Fibroblast of mammary gland (primary cell): ENCODE measurements around the gene PRR15.

Source experiments
- DNase-seq: peaks from one replicate; pipeline ENCODE4 v3.0.0-alpha.2; 2010; ENCODE audit warnings: low read depth
- H3K4me3 ChIP-seq: 2 replicates; pipeline ENCODE4 v1.5.1; 2011; ENCODE audit warnings: low read depth, mild to moderate bottlenecking, low read length, moderate library complexity; ENCODE audit not compliant: control insufficient read depth
- TF ChIP-seq, protein P1 (sequence below): conservative IDR thresholded peaks from 2 replicates; pipeline ENCODE4 v1.5.1; 2011; ENCODE audit warnings: low read depth, low read length, inconsistent platforms; ENCODE audit not compliant: control insufficient read depth, insufficient read depth

PRR15 gene

GRCh38 chr7:29588212-29588611, 24.6 kb downstream of the PRR15 start:
- DNase-seq = no peak
- H3K4me3 ChIP-seq = no peak overlapping the region
- TF ChIP-seq, protein P1, sequence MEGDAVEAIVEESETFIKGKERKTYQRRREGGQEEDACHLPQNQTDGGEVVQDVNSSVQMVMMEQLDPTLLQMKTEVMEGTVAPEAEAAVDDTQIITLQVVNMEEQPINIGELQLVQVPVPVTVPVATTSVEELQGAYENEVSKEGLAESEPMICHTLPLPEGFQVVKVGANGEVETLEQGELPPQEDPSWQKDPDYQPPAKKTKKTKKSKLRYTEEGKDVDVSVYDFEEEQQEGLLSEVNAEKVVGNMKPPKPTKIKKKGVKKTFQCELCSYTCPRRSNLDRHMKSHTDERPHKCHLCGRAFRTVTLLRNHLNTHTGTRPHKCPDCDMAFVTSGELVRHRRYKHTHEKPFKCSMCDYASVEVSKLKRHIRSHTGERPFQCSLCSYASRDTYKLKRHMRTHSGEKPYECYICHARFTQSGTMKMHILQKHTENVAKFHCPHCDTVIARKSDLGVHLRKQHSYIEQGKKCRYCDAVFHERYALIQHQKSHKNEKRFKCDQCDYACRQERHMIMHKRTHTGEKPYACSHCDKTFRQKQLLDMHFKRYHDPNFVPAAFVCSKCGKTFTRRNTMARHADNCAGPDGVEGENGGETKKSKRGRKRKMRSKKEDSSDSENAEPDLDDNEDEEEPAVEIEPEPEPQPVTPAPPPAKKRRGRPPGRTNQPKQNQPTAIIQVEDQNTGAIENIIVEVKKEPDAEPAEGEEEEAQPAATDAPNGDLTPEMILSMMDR = no peak

GRCh38 chr7:29588900-29589696, 25.5 kb downstream of the PRR15 start:
- peak; percentile 54 for DNase-seq
- H3K4me3 ChIP-seq = no peak overlapping the region

DNA sequence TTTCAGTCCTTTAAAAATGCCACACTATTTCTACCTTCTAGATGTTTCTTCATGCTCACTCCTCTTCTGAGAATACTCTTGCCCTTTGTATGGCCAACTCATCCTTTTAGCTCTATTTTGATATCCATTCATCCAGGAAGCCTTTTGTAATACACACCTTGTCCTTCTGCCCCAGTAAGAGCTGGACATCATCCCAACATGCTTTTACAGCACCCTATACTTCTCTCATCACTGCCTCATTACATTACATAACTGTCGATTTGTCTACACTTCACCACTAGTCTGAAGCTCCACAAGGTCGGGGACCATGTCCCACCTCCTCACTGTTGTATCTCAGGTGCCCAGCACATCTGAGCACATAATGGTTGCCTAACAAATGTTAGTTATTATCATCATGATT, 29.2 kb downstream of the PRR15 start:
- DNase-seq = no peak
- H3K4me3 ChIP-seq = no peak overlapping the region
- TF ChIP-seq, protein P1 = no peak

More at GRCh38 chr7:29588900-29589696, 25.5 kb downstream of the PRR15 start:
- TF ChIP-seq, protein P1 = peak; percentile 94

DNA sequence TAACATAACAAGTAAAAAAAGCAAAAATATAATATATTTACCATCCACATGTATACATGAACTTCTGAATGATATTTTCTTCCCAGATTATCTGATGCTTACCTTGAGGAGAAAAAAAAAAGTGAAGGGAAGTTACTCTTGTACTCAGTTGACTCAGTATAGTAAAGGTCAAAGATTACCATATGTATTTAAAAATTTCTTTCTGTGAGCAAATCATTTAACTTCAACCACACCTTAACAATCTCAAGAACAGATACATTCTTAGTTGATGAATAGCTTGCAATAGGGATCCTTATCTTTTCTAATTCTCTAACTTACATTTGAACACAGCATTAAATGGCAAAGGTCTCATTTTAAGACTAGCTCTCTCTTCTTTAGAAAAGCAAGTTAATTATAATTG, 29.8 kb downstream of the PRR15 start:
- TF ChIP-seq, protein P1 = no peak
- DNase-seq = no peak
- H3K4me3 ChIP-seq = no peak overlapping the region

DNA sequence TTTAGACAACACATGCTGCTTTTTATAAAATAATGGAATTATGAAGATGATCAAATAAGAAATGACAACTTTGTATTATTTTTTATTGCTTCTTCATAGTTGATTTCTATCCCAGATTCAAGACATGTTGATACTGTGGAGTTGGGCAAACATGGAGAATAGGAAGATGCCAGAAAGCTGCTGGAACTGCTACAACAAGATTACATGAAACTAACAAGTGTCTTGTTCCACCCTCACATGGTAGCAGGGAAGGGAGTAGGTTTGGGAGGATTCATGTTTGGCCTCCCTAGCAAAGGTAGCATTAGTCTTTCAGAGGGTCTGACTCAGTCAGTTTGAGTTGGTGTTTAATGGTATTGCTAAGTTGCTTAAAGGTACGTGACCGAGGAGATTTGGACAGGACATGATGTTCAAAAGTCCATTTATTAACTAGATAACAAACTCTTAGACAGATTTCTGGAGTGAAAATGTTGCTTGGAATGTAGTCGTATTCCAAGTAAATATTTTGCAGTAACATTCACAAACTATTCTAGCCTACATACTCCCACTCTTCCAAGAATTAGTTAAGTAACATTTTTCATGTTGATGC, 33.1 kb downstream of the PRR15 start:
- H3K4me3 ChIP-seq = no peak overlapping the region
- TF ChIP-seq, protein P1 = no peak
- DNase-seq = peak; percentile 33

DNA sequence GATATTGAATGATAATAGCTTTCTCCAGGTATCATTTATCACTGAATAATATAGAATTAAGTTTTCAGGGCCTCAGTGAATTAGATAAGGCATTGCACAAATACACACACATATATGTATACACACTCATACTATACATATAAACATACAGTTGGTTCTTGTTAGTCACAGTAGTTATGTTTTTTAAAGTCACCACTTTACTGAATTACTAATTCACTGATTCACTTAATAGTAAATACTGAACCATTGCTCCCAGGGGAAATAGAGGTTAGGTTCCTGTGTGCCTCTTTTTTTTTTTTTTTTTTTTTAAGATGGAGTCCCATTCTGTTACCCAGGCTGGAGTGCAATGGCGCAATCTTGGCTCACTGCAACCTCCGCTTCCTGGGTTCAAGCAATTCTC, 33.6 kb downstream of the PRR15 start:
- TF ChIP-seq, protein P1 = no peak
- H3K4me3 ChIP-seq = no peak overlapping the region
- peak; percentile 55 for DNase-seq
